Activated CD4-positive, CD25-positive, alpha-beta regulatory T cell treated with anti-CD3 and anti-CD28 coated beads, Interleukin-2, amount 50 U/mL, for 16 hours (primary cell): ENCODE data around the gene GEMIN8.

ENCODE experiments used
- DNase-seq: peaks from one replicate; pipeline ENCODE4 v3.0.0-alpha.2; 2020; ENCODE audit warnings: low read depth, low spot score

Gene GEMIN8

GRCh38 chrX:14015941-14016340, 13.8 kb downstream of the GEMIN8 start:
- no peak for DNase-seq

- no peak for DNase-seq
Observed at GRCh38 chrX:14015294-14015693, 14.4 kb downstream of the GEMIN8 start.

GRCh38 chrX:14014526-14014925, 15.2 kb downstream of the GEMIN8 start:
- DNase-seq: no peak

- no peak for DNase-seq
Observed at GRCh38 chrX:14013054-14013453, 16.6 kb downstream of the GEMIN8 start.

- DNase-seq: no peak
Observed at GRCh38 chrX:14010566-14010965, 19.1 kb downstream of the GEMIN8 start.

- no peak for DNase-seq
Observed at GRCh38 chrX:14006540-14006939, 23.2 kb downstream of the GEMIN8 start.

DNA sequence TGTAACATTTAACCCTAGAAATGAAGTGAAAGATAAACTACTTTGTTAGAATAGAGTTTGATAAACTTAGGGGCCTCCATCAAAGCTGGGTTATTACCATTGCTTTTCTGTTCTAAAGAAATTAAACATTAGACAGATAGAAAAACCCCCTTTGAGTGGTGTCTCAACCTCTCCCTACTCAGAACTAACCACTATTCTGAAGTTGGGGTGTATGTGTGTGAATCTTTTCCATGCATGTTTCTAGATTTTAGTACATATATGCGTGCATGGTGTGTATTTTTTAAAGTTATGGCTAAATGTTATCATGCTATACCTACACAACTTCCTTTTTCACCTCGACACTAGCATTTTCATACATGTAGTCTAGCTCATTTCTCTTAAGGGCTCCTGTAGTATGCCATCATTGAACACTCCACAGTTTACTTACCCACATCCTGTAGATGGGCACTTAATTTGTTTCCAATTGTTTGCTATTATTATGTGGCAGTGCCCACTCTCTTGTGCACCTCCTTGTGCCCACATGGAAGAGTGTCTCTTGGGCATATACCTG, 25.7 kb downstream of the GEMIN8 start:
- no peak for DNase-seq

GRCh38 chrX:14003028-14003427, 26.7 kb downstream of the GEMIN8 start:
- no peak for DNase-seq

- no peak for DNase-seq
Observed at GRCh38 chrX:13996650-13997049, 33.0 kb downstream of the GEMIN8 start.

DNA sequence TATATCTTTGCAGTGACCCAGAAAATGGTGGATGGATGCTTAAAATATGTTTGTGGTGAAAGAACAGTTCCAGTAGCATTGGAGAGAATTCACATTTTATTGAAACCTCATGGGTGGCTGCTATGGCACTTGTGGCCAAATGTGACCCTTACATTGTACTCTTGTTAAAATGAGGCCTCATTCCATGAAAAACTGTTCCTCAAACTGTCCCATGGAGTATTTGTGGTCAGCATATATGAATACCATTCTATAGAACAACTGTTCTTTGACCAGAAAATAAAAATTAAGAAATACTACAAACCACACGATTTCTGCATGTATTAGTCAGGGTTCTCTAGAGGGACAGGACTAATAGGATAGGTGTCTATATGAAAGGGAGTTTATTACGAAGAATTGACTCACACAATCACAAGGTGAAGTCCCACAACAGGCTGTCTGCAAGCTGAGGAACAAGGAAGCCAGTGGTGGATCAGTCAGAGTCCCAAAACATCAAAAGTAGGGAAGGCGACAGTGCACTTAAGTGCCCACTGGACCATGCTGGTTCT, 35.1 kb downstream of the GEMIN8 start:
- no peak for DNase-seq

DNA sequence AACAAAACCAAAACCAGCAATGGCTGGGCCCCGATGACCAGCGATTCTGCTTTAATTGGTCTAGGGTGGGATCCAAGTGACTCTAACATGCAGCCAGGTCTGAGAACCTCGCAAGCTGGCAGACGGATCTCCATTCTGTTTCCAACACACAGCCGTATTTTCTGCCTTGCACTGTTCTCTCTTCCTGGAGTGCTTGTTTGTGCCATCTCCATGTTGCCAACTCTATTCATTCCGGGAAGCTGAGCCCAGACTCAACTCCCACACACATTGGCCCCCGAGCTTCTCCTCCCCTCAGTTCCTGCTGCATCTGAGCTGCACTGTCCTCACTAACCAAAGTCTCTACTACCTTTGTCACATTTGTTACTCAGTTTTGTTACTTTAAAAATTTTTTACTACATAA, 35.6 kb downstream of the GEMIN8 start:
- no peak for DNase-seq

DNA sequence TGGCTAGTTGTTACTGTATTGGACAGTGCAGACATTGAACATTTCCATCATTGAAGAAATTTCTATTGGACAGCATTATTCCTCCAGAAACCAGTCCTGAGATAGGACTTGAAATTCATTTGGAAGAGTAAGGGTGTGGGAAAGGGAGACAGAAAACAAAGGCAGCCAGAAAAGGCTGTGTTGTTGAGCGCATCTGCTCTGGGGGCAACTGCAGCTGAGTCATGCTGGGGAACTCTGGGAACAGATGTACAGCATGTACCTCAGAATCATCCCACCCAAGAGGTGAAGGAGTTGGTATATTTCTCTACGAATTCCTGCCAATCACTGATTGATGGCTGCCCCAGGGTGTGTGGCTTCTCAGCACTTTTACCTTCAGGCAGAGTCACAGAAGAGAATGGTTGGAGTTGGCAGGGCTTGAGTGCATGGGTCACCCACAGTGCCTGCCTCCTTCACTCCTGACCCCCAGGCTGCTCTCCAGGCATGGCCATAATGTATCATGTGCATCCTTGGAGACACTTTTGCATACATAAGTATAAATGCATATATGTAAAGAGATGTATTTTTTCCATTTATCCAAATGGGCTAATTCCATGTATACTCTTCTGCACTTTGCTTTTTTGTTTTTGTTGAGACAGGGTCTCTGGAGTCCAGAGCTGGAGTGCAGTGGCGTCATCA, 39.4 kb downstream of the GEMIN8 start:
- DNase-seq: no peak

DNA sequence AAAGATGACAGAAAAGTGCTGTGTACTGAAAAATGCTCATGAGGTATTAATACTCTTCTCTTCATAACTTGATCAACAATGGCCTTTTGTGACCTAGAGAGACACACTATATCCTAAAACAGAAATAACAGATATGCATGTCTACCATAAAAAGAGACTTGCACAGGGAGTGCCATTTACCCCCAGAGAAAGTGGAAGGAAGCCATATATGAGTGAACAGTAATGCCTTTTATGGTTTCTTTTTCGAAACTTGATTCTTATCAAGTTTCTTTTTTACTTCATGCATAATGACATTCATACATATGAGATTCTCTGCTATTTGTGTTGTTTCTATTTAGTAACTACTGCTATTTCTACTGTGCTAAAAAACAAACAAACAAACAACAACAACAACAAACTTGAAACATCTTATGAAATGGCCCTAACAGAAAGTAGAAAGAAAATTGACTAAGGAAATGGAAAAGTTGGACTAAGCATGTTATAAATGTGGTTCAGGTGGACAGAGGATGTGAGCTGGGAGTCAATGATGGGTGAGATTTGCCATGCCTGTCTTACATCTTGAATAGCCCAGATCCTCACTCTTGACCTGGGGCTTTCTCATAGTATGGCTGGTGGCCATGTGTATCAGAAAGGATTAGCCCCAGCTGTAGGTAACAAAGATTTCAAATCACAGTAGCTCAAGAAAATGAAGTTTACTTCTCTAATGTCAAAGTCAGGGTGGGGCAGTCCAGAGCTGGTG, 43.8 kb downstream of the GEMIN8 start:
- DNase-seq: no peak

DNA sequence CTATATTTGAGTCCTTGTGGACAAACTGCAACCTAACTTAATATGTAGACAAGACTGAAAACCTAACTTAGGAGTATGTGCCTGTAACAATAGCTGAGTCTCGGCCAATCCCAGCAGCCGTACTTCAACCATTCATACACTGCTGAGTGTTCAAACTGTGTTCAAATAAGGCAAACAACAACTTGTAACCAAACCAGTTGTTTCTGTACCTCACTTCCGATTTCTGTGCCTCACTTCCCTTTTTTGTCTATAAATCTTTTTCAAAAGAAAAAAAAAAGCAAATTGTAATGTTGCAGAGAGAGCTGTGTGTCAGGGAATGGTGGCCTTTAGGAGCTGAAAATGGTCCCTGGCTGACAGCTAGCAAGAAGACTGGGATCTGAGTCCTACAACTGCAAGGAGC, 46.0 kb downstream of the GEMIN8 start:
- no peak for DNase-seq

- no peak for DNase-seq
Observed at GRCh38 chrX:13968198-13968597, 61.5 kb downstream of the GEMIN8 start.

DNA sequence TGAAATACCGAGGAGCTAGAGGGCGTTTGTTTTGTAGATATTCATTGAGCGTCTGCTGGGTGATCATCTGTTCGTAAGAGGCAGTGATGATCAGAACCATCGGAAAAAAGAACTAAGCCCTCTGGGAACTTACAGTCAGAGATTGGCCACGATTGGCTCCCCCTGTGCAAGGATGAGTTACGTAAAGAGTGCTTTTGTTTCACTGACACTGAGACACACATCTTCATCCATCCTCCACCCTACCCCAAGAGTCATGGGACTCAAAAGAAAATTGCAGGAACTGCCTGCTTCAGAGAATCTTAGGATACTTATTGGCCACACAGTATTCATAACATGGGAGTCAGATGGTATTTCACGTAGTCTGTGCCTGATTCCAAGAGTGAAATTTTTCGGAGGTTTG, 62.1 kb downstream of the GEMIN8 start:
- DNase-seq: no peak

GRCh38 chrX:13966793-13967125, 62.9 kb downstream of the GEMIN8 start:
- no peak for DNase-seq

DNA sequence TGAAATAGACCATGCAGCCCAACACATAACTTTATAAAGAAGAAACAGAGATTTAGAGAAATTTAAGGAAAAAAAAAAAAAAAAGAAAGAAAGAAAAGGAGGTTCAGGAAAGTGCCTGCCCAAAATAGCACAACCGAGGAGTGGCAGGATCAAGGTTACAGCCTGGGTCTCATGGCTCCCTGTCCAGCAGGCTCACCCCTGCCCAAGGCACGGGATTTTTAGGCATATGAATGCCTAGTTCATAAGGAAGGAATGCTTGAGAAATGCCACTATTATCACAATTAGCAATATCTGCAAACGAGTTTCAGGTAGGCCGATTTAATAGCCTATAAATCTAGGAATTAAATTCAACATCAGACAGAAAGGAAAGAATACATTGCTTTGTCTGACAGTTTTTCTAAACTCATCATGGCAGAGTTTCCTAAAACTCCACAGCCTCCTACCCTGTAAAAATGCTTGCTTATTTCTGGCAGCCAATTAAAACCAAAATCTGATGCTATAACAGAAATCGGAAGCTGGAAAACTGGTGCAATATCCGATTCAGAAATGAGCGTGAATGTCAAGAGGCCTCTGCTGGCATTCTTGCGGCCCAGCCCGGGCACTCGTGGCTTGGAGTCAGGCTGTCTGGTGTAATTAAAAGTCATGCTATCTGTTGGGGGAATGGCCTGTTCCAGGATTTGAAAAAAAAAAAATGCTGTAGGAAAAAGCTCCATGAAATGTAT, 63.5 kb downstream of the GEMIN8 start:
- no peak for DNase-seq

DNA sequence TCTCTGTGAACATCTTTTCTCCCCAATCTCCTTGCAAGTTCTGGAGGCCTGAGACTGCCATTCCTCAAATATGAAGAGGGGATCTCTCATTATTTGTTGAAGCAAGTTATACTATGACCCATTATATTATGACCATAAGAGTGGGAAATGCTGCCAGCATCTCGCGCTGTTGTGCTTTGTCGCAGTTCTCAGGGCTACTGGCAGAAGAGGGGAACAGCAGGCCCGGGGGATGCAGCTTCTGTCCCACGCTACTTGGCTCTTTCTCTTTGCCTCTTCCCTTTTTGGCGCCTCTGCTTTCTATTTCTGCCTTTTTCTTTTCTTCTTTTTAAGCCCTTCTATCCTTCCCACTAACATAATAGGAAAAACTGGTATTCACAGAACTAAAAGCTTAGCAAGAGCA, 64.2 kb downstream of the GEMIN8 start:
- no peak for DNase-seq

- no peak for DNase-seq
Observed at GRCh38 chrX:13956998-13957397, 72.7 kb downstream of the GEMIN8 start.
